ENCODE results near the gene STS. TPM values are rescaled to one million over a fixed set of nuclear protein-coding genes. Genes with fewer than 3 reads are reported as not detected.

STS gene
- total and polyA plus RNA-seq, 2 of the 8 experiments (the other 6 are each of a cell fraction or from before 2014, with no cell fraction given) = 0.67 to 1.5 TPM

- H3K23ac ChIP-seq (ENCODE audit: insufficient read length) = no peak overlapping the region
- H2AFZ ChIP-seq (ENCODE audit: low read length) = no peak overlapping the region
- H4K20me1 ChIP-seq (replicated peaks in 1 of 2; ENCODE audit: control insufficient read depth in 1 of 2, insufficient read depth in 2 of 2, low read length in 2 of 2) = no peaks in the 10 kb centered on the region
- H3K4ac ChIP-seq (replicated peaks; ENCODE audit: insufficient read length, low read depth, low read length) = no peak overlapping the region
- no peak overlapping the region for H3K9ac ChIP-seq (replicated peaks in 1 of 4; ENCODE audit: extremely low read depth in 1 of 4, low read depth in 3 of 4, low read length in 3 of 4)
- H2BK15ac ChIP-seq (ENCODE audit: low read length) = no peak overlapping the region
- no peak overlapping the region for H4K8ac ChIP-seq (ENCODE audit: extremely low read depth, insufficient read depth, low read length)
- H3K4me1 ChIP-seq (replicated peaks in 1 of 4; ENCODE audit: control insufficient read depth in 3 of 4, insufficient read depth in 4 of 4, low read length in 3 of 4) = no peaks in the 10 kb centered on the region
- no peak overlapping the region for H3K56ac ChIP-seq (replicated peaks; ENCODE audit: insufficient read length, low read depth, low read length)
- ChIA-PET POLR2A (ENCODE audit: partially characterized antibody) (no interaction called here), CTCF (ENCODE audit: partially characterized antibody) (no interaction called here)
- TF ChIP-seq MAFK (IDR thresholded peaks at IDR 0.05; ENCODE audit: low read depth, low read length) (no peak), RBBP5 (IDR thresholded peaks at IDR 0.05; ENCODE audit: borderline replicate concordance, low read depth, low read length) (no peak), SIX5 (IDR thresholded peaks at IDR 0.05; ENCODE audit: low read depth, low read length) (no peak), SP2 (IDR thresholded peaks at IDR 0.05; ENCODE audit: low read length) (no peak)
- no peak overlapping the region for H3K4me3 ChIP-seq (ENCODE audit: extremely low read depth in 1 of 4, insufficient read depth in 2 of 4, low read depth in 3 of 4, low read length in 4 of 4)
- no peaks in the 10 kb centered on the region for H3K79me2 ChIP-seq (ENCODE audit: control insufficient read depth in 1 of 2, insufficient read depth in 2 of 2, low read length in 2 of 2)
- no peak overlapping the region for H3K18ac ChIP-seq (ENCODE audit: extremely low read depth, low read length)
- no peaks in the 10 kb centered on the region for H3K36me3 ChIP-seq (ENCODE audit: control insufficient read depth in 2 of 4, insufficient read depth in 4 of 4, low read length in 3 of 4)
- H2BK5ac ChIP-seq (ENCODE audit: low read depth, low read length) = no peak overlapping the region
- no peak for DNase-seq (ENCODE audit: low read depth in 1 of 2, low spot score in 2 of 2)
- no peaks in the 10 kb centered on the region for H3K79me1 ChIP-seq (ENCODE audit: low read depth, low read length)
- no peak overlapping the region for H2AK5ac ChIP-seq (ENCODE audit: low read depth, low read length)
- 100% methylated on average over 1 of the region's 3 CpGs; no CpG with 5 or more reads in 1 of the 2 experiments for WGBS, 2 experiments (ENCODE audit: extremely low coverage in 1 of 2, insufficient coverage in 1 of 2, insufficient read length in 1 of 2, insufficient replicate concordance in 2 of 2, low coverage in 1 of 2, low lambda C conversion rate in 2 of 2, missing lambda C conversion rate in 1 of 2)
- no peak overlapping the region for H3K14ac ChIP-seq (ENCODE audit: insufficient read length)
- H3K4me2 ChIP-seq (ENCODE audit: insufficient read depth in 1 of 2, low read depth in 2 of 2, low read length in 2 of 2) = no peak overlapping the region
- no peak overlapping the region for H2BK20ac ChIP-seq (ENCODE audit: low read length)
- no peak overlapping the region for H2BK12ac ChIP-seq (ENCODE audit: low read depth, low read length)
- no peaks in the 10 kb centered on the region for H3K9me3 ChIP-seq (ENCODE audit: insufficient read depth in 2 of 2, low read depth in 1 of 2, low read length in 1 of 2)
- H4K91ac ChIP-seq (replicated peaks; ENCODE audit: insufficient read length, low read length) = no peak overlapping the region
- no peak overlapping the region for H2BK120ac ChIP-seq (replicated peaks; ENCODE audit: low read depth, low read length)
- no peak overlapping the region for H4K5ac ChIP-seq (ENCODE audit: insufficient read length, low read depth, low read length)
- no peaks in the 10 kb centered on the region for H3K23me2 ChIP-seq (ENCODE audit: low read depth, low read length)
- no peak overlapping the region for H3K27ac ChIP-seq (ENCODE audit: low read depth, low read length)
- H3K27me3 ChIP-seq (replicated peaks in 1 of 4; ENCODE audit: control insufficient read depth in 3 of 4, extremely low read depth in 1 of 4, insufficient read depth in 3 of 4, low read length in 3 of 4) = no peaks in the 10 kb centered on the region
- no peak for FAIRE-seq
Measured at GRCh38 chrX:7169627-7170026, 22.1 kb downstream of the STS start.
